Gastroesophageal sphincter (tissue), 4 donors: Measurements from ENCODE around the gene CD226. TPM values are rescaled to one million over a fixed set of nuclear protein-coding genes. Genes with fewer than 3 reads are reported as not detected.

Experiments used
- ATAC-seq: fragments of 150-250 bp; one replicate; pipeline ENCODE4 v1.9.1; 2016; ENCODE audit warnings: mild to moderate bottlenecking, moderate library complexity
- H3K27ac ChIP-seq, 4 donors: fragments of 200-600 bp; sonication (generic) in 3 of 4; 1 replicate in 3 of 4; 2 replicates in 1 of 4; pipeline ENCODE4 v1.5.1; 2016 to 2019
- H3K27me3 ChIP-seq: fragments of 200-600 bp; sonication (generic); one replicate; pipeline ENCODE4 v1.5.1; 2019
- H3K36me3 ChIP-seq, 2 donors: fragments of 200-600 bp; sonication (generic); one replicate each; pipeline ENCODE4 v1.5.1; 2019; ENCODE audit warnings: control low read depth in 1 of 2
- H3K4me1 ChIP-seq, 3 donors: fragments of 200-600 bp; sonication (generic); 1 replicate in 2 of 3; 2 replicates in 1 of 3; pipeline ENCODE4 v1.5.1; 2016 to 2019; ENCODE audit warnings: control low read depth in 2 of 3
- H3K4me3 ChIP-seq, 2 donors: fragments of 200-600 bp; sonication (generic); one replicate each; pipeline ENCODE4 v1.5.1; 2019; ENCODE audit warnings: mild to moderate bottlenecking in 1 of 2, moderate library complexity in 1 of 2
- H3K9me3 ChIP-seq, 3 donors: fragments of 200-600 bp; sonication (generic); one replicate each; pipeline ENCODE4 v1.5.1; 2017 to 2019; ENCODE audit warnings: control low read depth in 2 of 3
- EP300 ChIP-seq: sonication (generic); formaldehyde crosslinking; IDR thresholded peaks from one replicate; pipeline ENCODE4 v1.6.1; 2017; ENCODE audit warnings: antibody characterized with exemption, mild to moderate bottlenecking
- POLR2A ChIP-seq, 2 donors: fragments of 450-650 bp; IDR thresholded peaks; one replicate each; pipeline ENCODE4 v1.6.1; 2017; ENCODE audit warnings: antibody characterized with exemption in 2 of 2, mild to moderate bottlenecking in 2 of 2, moderate library complexity in 1 of 2
- POLR2AphosphoS5 ChIP-seq: sonication (generic); formaldehyde crosslinking; IDR thresholded peaks from one replicate; pipeline ENCODE4 v1.6.1; 2017; ENCODE audit warnings: antibody characterized with exemption
- WGBS, 2 donors: methylation state at CpG; one replicate each; pipeline ENCODE4 v1.1.5; 2018; ENCODE audit warnings: low coverage in 1 of 2; 5-methylcytosine and 5-hydroxymethylcytosine counted together
- total RNA-seq, 4 donors: library from RNA; depleted of rRNA; stranded (reverse); fragments of >200 nt; gene quantifications; one replicate each; pipeline ENCODE4 v1.1.0, GENCODE V29; 2016
- TF ChIP-seq, protein P1 (sequence below), 4 experiments: fragments of 200-600 bp in 2 of 4; fragments of 450-650 bp in 2 of 4; sonication (generic) in 1 of 4; IDR thresholded peaks; one replicate each; pipeline ENCODE4 v1.5.1; 2017 to 2019; ENCODE audit warnings: antibody characterized with exemption in 4 of 4, mild to moderate bottlenecking in 2 of 4, moderate library complexity in 2 of 4

CD226 gene
- total RNA-seq, 4 donors from 2014 or later = 0.66 to 2.8 (median 0.87) TPM

DNA sequence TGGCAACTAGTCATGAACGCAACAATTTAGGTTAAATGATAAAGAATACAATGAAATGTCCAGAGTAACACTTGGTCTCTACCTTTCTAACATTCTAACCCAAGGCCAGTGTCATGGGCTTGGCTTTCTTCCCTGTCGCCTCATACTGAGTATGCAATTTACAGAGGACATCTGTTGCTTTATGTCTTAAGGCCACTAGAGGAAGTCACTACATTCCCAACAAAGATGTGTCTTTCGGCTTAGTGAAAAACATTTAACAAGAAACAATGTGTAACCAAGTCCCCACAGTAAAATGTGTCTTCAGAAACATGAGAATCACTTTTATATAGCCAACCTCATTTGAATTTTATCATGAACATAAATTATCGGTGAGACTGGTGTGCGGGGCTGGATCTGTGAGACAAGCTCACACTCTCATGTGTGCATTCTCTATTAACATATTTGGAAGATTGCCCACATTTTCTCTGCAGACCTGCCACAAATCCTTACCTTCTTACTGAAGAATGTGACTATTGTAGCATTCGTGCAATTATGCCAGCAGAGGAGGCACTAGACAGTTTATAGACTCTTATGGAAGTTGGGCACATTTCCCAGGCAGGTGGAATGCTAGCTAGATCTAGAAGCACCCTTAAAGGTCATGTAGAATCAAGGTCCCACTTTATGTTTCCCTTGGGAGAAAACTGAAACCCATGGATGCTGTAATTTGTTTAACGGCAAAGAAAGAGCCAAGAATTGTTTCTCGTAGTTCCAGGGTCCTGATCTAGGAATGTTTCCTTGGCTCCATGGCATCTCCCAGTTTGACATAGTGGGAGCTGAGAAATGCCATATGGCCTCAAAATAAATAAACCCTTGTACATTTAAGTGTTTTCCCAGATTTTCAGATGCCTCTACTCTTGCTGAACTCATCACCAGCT, 101.8 kb downstream of the CD226 start:
- 47 to 51% methylated on average over 8 of the region's 8 CpGs for whole genome bisulfite sequencing, 2 donors
- no peak overlapping the region for H3K4me3 ChIP-seq
- TF ChIP-seq EP300 = no peak
- TF ChIP-seq, protein P1, sequence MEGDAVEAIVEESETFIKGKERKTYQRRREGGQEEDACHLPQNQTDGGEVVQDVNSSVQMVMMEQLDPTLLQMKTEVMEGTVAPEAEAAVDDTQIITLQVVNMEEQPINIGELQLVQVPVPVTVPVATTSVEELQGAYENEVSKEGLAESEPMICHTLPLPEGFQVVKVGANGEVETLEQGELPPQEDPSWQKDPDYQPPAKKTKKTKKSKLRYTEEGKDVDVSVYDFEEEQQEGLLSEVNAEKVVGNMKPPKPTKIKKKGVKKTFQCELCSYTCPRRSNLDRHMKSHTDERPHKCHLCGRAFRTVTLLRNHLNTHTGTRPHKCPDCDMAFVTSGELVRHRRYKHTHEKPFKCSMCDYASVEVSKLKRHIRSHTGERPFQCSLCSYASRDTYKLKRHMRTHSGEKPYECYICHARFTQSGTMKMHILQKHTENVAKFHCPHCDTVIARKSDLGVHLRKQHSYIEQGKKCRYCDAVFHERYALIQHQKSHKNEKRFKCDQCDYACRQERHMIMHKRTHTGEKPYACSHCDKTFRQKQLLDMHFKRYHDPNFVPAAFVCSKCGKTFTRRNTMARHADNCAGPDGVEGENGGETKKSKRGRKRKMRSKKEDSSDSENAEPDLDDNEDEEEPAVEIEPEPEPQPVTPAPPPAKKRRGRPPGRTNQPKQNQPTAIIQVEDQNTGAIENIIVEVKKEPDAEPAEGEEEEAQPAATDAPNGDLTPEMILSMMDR (IDR thresholded peaks at IDR 0.05) = no peak
- TF ChIP-seq POLR2AphosphoS5 = peak; percentile 24
- TF ChIP-seq POLR2A (IDR thresholded peaks at IDR 0.05) = no peak
- no peak for ATAC-seq
- H3K4me1 ChIP-seq = peaks cover 0 to 18% (median 0%) of the 10 kb centered on the region in 3 donors
- H3K36me3 ChIP-seq = no peaks in the 10 kb centered on the region
- no peaks in the 10 kb centered on the region for H3K9me3 ChIP-seq
- no peak overlapping the region for H3K27ac ChIP-seq
- H3K27me3 ChIP-seq = no peaks in the 10 kb centered on the region

DNA sequence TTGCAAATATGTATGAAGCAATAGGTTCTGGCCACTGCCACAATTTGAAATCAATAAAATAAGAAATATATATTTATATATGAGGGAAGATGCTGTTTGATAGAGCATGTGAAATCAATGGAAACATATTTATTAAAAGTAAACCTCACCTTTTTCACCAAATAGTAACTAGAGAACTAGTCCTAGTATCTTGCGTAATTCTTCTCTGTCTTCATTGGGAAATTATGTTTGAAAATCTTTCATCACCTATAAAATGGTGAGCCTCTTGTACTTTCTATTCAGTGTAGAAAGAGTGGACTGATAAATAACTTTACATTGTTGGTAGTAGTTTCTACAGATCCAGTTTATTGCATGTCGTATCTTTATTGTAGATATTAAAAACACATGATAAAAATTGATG, 103.0 kb downstream of the CD226 start:
- peaks cover 0 to 18% (median 0%) of the 10 kb centered on the region in 3 donors for H3K4me1 ChIP-seq
- no peaks in the 10 kb centered on the region for H3K27me3 ChIP-seq
- no peaks in the 10 kb centered on the region for H3K9me3 ChIP-seq
- no peak for ATAC-seq
- H3K36me3 ChIP-seq = no peaks in the 10 kb centered on the region
- no peak overlapping the region for H3K4me3 ChIP-seq
- TF ChIP-seq POLR2AphosphoS5 = no peak
- no peak for TF ChIP-seq EP300
- TF ChIP-seq, protein P1 (IDR thresholded peaks at IDR 0.05) = no peak
- no peak for TF ChIP-seq POLR2A (IDR thresholded peaks at IDR 0.05)
- 96 to 97% methylated on average over 2 of the region's 2 CpGs for WGBS, 2 donors
- H3K27ac ChIP-seq = no peak overlapping the region

- Histone ChIP-seq H3K27ac (no peak overlapping the region), H3K27me3 (no peaks in the 10 kb centered on the region), H3K36me3 (no peaks in the 10 kb centered on the region), H3K4me3 (no peak overlapping the region), H3K9me3 (no peaks in the 10 kb centered on the region), H3K4me1 (peaks cover 0 to 18% (median 0%) of the 10 kb centered on the region in 3 donors)
- no peak for TF ChIP-seq POLR2A (IDR thresholded peaks at IDR 0.05)
- TF ChIP-seq, protein P1 (IDR thresholded peaks at IDR 0.05) = no peak
- TF ChIP-seq EP300 = no peak
- TF ChIP-seq POLR2AphosphoS5 = no peak
- 74 to 78% methylated on average over 5 of the region's 5 CpGs for WGBS, 2 donors
- ATAC-seq = no peak
Measured at GRCh38 chr18:69843015-69843414, 104.7 kb downstream of the CD226 start.

GRCh38 chr18:69841117-69841516, 106.6 kb downstream of the CD226 start:
- no peak for ATAC-seq
- no peaks in the 10 kb centered on the region for H3K9me3 ChIP-seq
- peaks cover 0 to 7% (median 0%) of the 10 kb centered on the region in 3 donors for H3K4me1 ChIP-seq
- H3K4me3 ChIP-seq = no peak overlapping the region
- TF ChIP-seq POLR2A (IDR thresholded peaks at IDR 0.05) = no peak
- no peak for TF ChIP-seq POLR2AphosphoS5
- no peak for TF ChIP-seq EP300
- TF ChIP-seq, protein P1 (IDR thresholded peaks at IDR 0.05) = no peak
- H3K27me3 ChIP-seq = no peaks in the 10 kb centered on the region
- H3K36me3 ChIP-seq = no peaks in the 10 kb centered on the region
- WGBS, 2 donors = 80 to 91% methylated on average over 1 to 5 of the region's 9 CpGs
- H3K27ac ChIP-seq = no peak overlapping the region

- 77 to 100% methylated on average over 6 to 7 of the region's 7 CpGs for WGBS, 2 donors
- H3K36me3 ChIP-seq = no peaks in the 10 kb centered on the region
- TF ChIP-seq, protein P1 (IDR thresholded peaks at IDR 0.05) = no peak
- TF ChIP-seq POLR2A (IDR thresholded peaks at IDR 0.05) (no peak), POLR2AphosphoS5 (no peak), EP300 (no peak)
Measured at GRCh38 chr18:69840445-69840844, 107.2 kb downstream of the CD226 start.

More at GRCh38 chr18:69840445-69840844, 107.2 kb downstream of the CD226 start:
- Histone ChIP-seq H3K27ac (no peak overlapping the region), H3K9me3 (no peaks in the 10 kb centered on the region), H3K4me1 (peaks cover 0 to under 1% (median 0%) of the 10 kb centered on the region in 3 donors), H3K27me3 (no peaks in the 10 kb centered on the region), H3K4me3 (no peak overlapping the region)
- ATAC-seq = no peak
